ENCODE measurements around the gene FOXP1.

DNA sequence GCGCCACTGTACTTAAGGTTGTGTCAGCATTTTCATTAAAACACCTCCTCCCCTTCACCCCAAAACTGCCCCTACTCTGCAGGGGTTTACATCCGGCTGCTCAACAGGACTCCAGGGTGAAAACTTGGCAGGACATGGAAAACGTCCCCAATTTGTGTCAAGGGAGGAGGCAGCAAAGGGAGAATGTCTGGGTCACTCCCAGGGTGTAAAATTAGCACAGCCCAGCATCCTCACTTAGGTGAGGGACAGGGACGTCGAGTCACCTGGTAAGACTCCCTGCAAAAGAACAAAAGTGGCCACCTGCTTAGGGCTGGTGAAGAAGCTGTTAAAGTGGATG lies 532.3 kb downstream of the FOXP1 start:
- no peak for TF ChIP-seq ZFP3 (CRISPR knock-in tag; IDR thresholded peaks at IDR 0.05)
- no peak for TF ChIP-seq GLIS3 (CRISPR knock-in tag; IDR thresholded peaks at IDR 0.05)
- TF ChIP-seq, protein P1, sequence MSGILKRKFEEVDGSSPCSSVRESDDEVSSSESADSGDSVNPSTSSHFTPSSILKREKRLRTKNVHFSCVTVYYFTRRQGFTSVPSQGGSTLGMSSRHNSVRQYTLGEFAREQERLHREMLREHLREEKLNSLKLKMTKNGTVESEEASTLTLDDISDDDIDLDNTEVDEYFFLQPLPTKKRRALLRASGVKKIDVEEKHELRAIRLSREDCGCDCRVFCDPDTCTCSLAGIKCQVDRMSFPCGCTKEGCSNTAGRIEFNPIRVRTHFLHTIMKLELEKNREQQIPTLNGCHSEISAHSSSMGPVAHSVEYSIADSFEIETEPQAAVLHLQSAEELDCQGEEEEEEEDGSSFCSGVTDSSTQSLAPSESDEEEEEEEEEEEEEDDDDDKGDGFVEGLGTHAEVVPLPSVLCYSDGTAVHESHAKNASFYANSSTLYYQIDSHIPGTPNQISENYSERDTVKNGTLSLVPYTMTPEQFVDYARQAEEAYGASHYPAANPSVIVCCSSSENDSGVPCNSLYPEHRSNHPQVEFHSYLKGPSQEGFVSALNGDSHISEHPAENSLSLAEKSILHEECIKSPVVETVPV (CRISPR knock-in tag; IDR thresholded peaks at IDR 0.05), result no peak
- TF ChIP-seq SNAI2 (CRISPR knock-in tag; IDR thresholded peaks at IDR 0.05), result no peak
- TF ChIP-seq TOX (CRISPR knock-in tag; IDR thresholded peaks at IDR 0.05; ENCODE audit: borderline replicate concordance), result no peak

Data from SK-N-SH treated with all-trans-retinoic acid at 6 μM for 48 hours (cell line).